H1 (cell line): ENCODE measurements around the gene RIMS3. TPM values are rescaled to one million over a fixed set of nuclear protein-coding genes. Genes with fewer than 3 reads are reported as not detected.
A peak's percentile ranks its signal among the peaks of the same experiment; 100 is the strongest.

Source experiments
- CTCF ChIA-PET: fragments of 300-600 bp; sonication (Branson Sonifier 250); formaldehyde crosslinking; loops from one replicate; lab custom pipeline; 2021; ENCODE audit not compliant: partially characterized antibody; lab: Charles Lee
- POLR2A ChIA-PET: fragments of 300-600 bp; sonication (Branson Sonifier 250); formaldehyde crosslinking; loops from one replicate; lab custom pipeline; 2021; ENCODE audit warnings: inconsistent platforms; ENCODE audit not compliant: partially characterized antibody; lab: Charles Lee
- DNase-seq, 2 experiments: peaks; one replicate each; pipeline versions ENCODE4 v3.0.0 to v3.0.0-alpha.2; 2010 to 2022; ENCODE audit warnings: low spot score in 2 of 2, low read depth in 1 of 2, mixed read lengths in 1 of 2
- FAIRE-seq: peaks from 2 replicates; lab custom pipeline; 2011; peaks lifted over from hg19 to GRCh38; lab: Jason Lieb, UNC
- H2AFZ ChIP-seq: 2 replicates; pipeline ENCODE4 v1.8.1; 2012; ENCODE audit warnings: low read length, inconsistent platforms
- H2AK5ac ChIP-seq: 2 replicates; pipeline ENCODE4 v1.6.1; 2013; ENCODE audit warnings: low read depth, low read length
- H2BK120ac ChIP-seq: replicated peaks from 2 replicates; pipeline ENCODE3; 2013; ENCODE audit warnings: low read depth, low read length, inconsistent platforms
- H2BK12ac ChIP-seq: 2 replicates; pipeline ENCODE4 v1.6.1; 2013; ENCODE audit warnings: low read depth, low read length
- H2BK15ac ChIP-seq: 2 replicates; pipeline ENCODE4 v1.6.1; 2013; ENCODE audit warnings: low read length
- H2BK20ac ChIP-seq: 2 replicates; pipeline ENCODE4 v1.6.1; 2013; ENCODE audit warnings: low read length
- H2BK5ac ChIP-seq: 2 replicates; pipeline ENCODE4 v1.6.1; 2013; ENCODE audit warnings: low read depth, low read length
- H3K14ac ChIP-seq: 2 replicates; pipeline ENCODE4 v1.6.1; 2013; ENCODE audit warnings: inconsistent platforms; ENCODE audit not compliant: insufficient read length
- H3K18ac ChIP-seq: 2 replicates; pipeline ENCODE4 v1.6.1; 2013; ENCODE audit warnings: low read length; ENCODE audit errors: extremely low read depth
- H3K23ac ChIP-seq: 2 replicates; pipeline ENCODE4 v1.6.1; 2013; ENCODE audit warnings: inconsistent platforms; ENCODE audit not compliant: insufficient read length
- H3K23me2 ChIP-seq: 2 replicates; pipeline ENCODE4 v1.6.1; 2013; ENCODE audit warnings: low read depth, low read length
- H3K27ac ChIP-seq: 2 replicates; pipeline ENCODE4 v1.6.1; 2011; ENCODE audit warnings: low read depth, low read length, inconsistent platforms
- H3K27me3 ChIP-seq, 4 experiments: replicated peaks in 1 of 4; 1 replicate in 1 of 4; 2 replicates in 3 of 4; pipeline versions ENCODE4 v1.6.1 to v1.8.1; 2011 to 2013; ENCODE audit warnings: low read length in 3 of 4, mild to moderate bottlenecking in 3 of 4, inconsistent platforms in 2 of 4, mixed read lengths in 2 of 4, moderate library complexity in 1 of 4; ENCODE audit not compliant: control insufficient read depth in 3 of 4, insufficient read depth in 3 of 4; ENCODE audit errors: extremely low read depth in 1 of 4
- H3K36me3 ChIP-seq, 4 experiments: 2 replicates each; pipeline versions ENCODE4 v1.6.1 to v1.8.1; 2011 to 2013; ENCODE audit warnings: mild to moderate bottlenecking in 4 of 4, low read length in 3 of 4, moderate library complexity in 2 of 4, control low read depth in 1 of 4, inconsistent platforms in 1 of 4; ENCODE audit not compliant: insufficient read depth in 4 of 4, control insufficient read depth in 2 of 4
- H3K4ac ChIP-seq: replicated peaks from 2 replicates; pipeline ENCODE3; 2013; ENCODE audit warnings: low read length, low read depth, mixed read lengths, inconsistent platforms; ENCODE audit not compliant: insufficient read length
- H3K4me1 ChIP-seq, 4 experiments: replicated peaks in 1 of 4; 1 replicate in 1 of 4; 2 replicates in 3 of 4; pipeline versions ENCODE4 v1.6.1 to v1.8.1; 2011 to 2013; ENCODE audit warnings: low read length in 3 of 4, inconsistent platforms in 2 of 4, mixed read lengths in 1 of 4; ENCODE audit not compliant: insufficient read depth in 4 of 4, control insufficient read depth in 3 of 4
- H3K4me2 ChIP-seq, 2 experiments: 2 replicates each; pipeline versions ENCODE4 v1.6.1 to v1.8.1; 2011 to 2013; ENCODE audit warnings: low read depth in 2 of 2, low read length in 2 of 2, control low read depth in 1 of 2, inconsistent platforms in 1 of 2, mild to moderate bottlenecking in 1 of 2; ENCODE audit not compliant: insufficient read depth in 1 of 2
- H3K4me3 ChIP-seq, 4 experiments: fragments of 200-600, 300-600 bp in 1 of 4; sonication (generic), shearing (Covaris generic), sonication (Bioruptor Twin) in 1 of 4; 2 replicates each; pipeline versions ENCODE4 v1.5.1 to v1.8.1; 2011 to 2016; ENCODE audit warnings: low read length in 4 of 4, low read depth in 3 of 4, control low read depth in 2 of 4, inconsistent platforms in 2 of 4, mild to moderate bottlenecking in 2 of 4, mixed read lengths in 1 of 4, moderate library complexity in 1 of 4; ENCODE audit not compliant: insufficient read depth in 2 of 4; ENCODE audit errors: extremely low read depth in 1 of 4
- H3K56ac ChIP-seq: replicated peaks from 2 replicates; pipeline ENCODE3; 2013; ENCODE audit warnings: low read depth, mild to moderate bottlenecking, mixed read lengths, low read length, inconsistent platforms; ENCODE audit not compliant: insufficient read length
- H3K79me1 ChIP-seq: 2 replicates; pipeline ENCODE4 v1.6.1; 2013; ENCODE audit warnings: low read depth, low read length, control low read depth
- H3K79me2 ChIP-seq, 2 experiments: 2 replicates each; pipeline versions ENCODE4 v1.6.1 to v1.8.1; 2012 to 2013; ENCODE audit warnings: low read length in 2 of 2, mild to moderate bottlenecking in 2 of 2, inconsistent platforms in 1 of 2; ENCODE audit not compliant: insufficient read depth in 2 of 2, control insufficient read depth in 1 of 2
- H3K9ac ChIP-seq, 4 experiments: replicated peaks in 1 of 4; 1 replicate in 1 of 4; 2 replicates in 3 of 4; pipeline versions ENCODE4 v1.6.1 to v1.8.1; 2011 to 2013; ENCODE audit warnings: low read depth in 3 of 4, low read length in 3 of 4, control low read depth in 2 of 4, mild to moderate bottlenecking in 2 of 4, moderate library complexity in 2 of 4, inconsistent platforms in 1 of 4; ENCODE audit errors: extremely low read depth in 1 of 4
- H3K9me3 ChIP-seq, 2 experiments: 2 replicates each; pipeline versions ENCODE4 v1.6.1 to v1.8.1; 2012 to 2013; ENCODE audit warnings: mild to moderate bottlenecking in 2 of 2, moderate library complexity in 2 of 2, control low read depth in 1 of 2, inconsistent platforms in 1 of 2, low read depth in 1 of 2, low read length in 1 of 2, mixed read lengths in 1 of 2; ENCODE audit not compliant: insufficient read depth in 2 of 2
- H4K20me1 ChIP-seq, 2 experiments: replicated peaks in 1 of 2; 2 replicates each; pipeline versions ENCODE3 to v1.8.1; 2011 to 2013; ENCODE audit warnings: inconsistent platforms in 2 of 2, low read length in 2 of 2, mild to moderate bottlenecking in 1 of 2; ENCODE audit not compliant: insufficient read depth in 2 of 2, control insufficient read depth in 1 of 2
- H4K5ac ChIP-seq: 2 replicates; pipeline ENCODE4 v1.6.1; 2013; ENCODE audit warnings: low read length, low read depth, mixed read lengths, inconsistent platforms; ENCODE audit not compliant: insufficient read length
- H4K8ac ChIP-seq: 2 replicates; pipeline ENCODE4 v1.8.0; 2013; ENCODE audit warnings: mild to moderate bottlenecking, moderate library complexity, low read length, inconsistent platforms; ENCODE audit not compliant: insufficient read depth; ENCODE audit errors: extremely low read depth
- H4K91ac ChIP-seq: replicated peaks from 2 replicates; pipeline ENCODE3; 2013; ENCODE audit warnings: low read length, mixed read lengths, inconsistent platforms; ENCODE audit not compliant: insufficient read length
- CTCF ChIP-seq, 3 experiments: IDR thresholded peaks; 1 replicate in 2 of 3; 2 replicates in 1 of 3; pipeline versions ENCODE4 v1.5.1 to v1.6.1; 2011; ENCODE audit warnings: low read length in 3 of 3, mild to moderate bottlenecking in 3 of 3, inconsistent platforms in 2 of 3, low read depth in 1 of 3, moderate library complexity in 1 of 3; ENCODE audit not compliant: insufficient read depth in 1 of 3; ENCODE audit errors: control extremely low read depth in 1 of 3
- HDAC6 ChIP-seq: IDR thresholded peaks from one replicate; pipeline ENCODE4 v1.7.1; 2012; ENCODE audit warnings: low read depth, mild to moderate bottlenecking, inconsistent platforms, low read length, moderate library complexity
- MAFK ChIP-seq: IDR thresholded peaks from 2 replicates; pipeline ENCODE4 v1.6.1; 2012; ENCODE audit warnings: low read depth, mild to moderate bottlenecking, improper control_type of control experiment, low read length
- NANOG ChIP-seq: IDR thresholded peaks from 2 replicates; pipeline ENCODE4 v1.6.1; 2011; ENCODE audit warnings: low read length, low read depth, mild to moderate bottlenecking, inconsistent platforms; ENCODE audit not compliant: insufficient read depth, poor library complexity, severe bottlenecking
- RFX5 ChIP-seq: IDR thresholded peaks from 2 replicates; pipeline ENCODE4 v1.6.1; 2011; ENCODE audit warnings: low read depth, low read length, improper control_type of control experiment, borderline replicate concordance
- SP4 ChIP-seq: IDR thresholded peaks from 2 replicates; pipeline ENCODE4 v1.6.1; 2012; ENCODE audit warnings: low read length, inconsistent platforms
- USF2 ChIP-seq: IDR thresholded peaks from 2 replicates; pipeline ENCODE4 v1.6.1; 2011; ENCODE audit warnings: low read length, improper control_type of control experiment
- WGBS, 2 experiments: shearing (Covaris generic) in 1 of 2; methylation state at CpG; one replicate each; pipeline versions ENCODE4 v1.1.6 to v1.1.7; 2013 to 2015; ENCODE audit warnings: low lambda C conversion rate in 2 of 2, mixed read lengths in 2 of 2, inconsistent platforms in 1 of 2, low coverage in 1 of 2, missing lambda C conversion rate in 1 of 2; ENCODE audit not compliant: insufficient replicate concordance in 2 of 2, insufficient coverage in 1 of 2, insufficient read length in 1 of 2; ENCODE audit errors: extremely low coverage in 1 of 2, missing lambda C conversion rate in 1 of 2; 5-methylcytosine and 5-hydroxymethylcytosine counted together
- polyA plus RNA-seq, 7 experiments: library from polyadenylated mRNA; depleted of rRNA in 3 of 7; stranded (reverse) in 5 of 7; unstranded in 2 of 7; fragments of >200 nt in 5 of 7; fragments of 200-250 nt in 2 of 7; gene quantifications; 1 replicate in 5 of 7; 2 replicates in 1 of 7; 4 replicates in 1 of 7; pipeline versions ENCODE4 v1.2.1 to v1.2.3, GENCODE V29; 2011 to 2013; ENCODE audit warnings: missing spikeins in 2 of 7, mixed read lengths in 2 of 7
- total RNA-seq: library from RNA; stranded (reverse); fragmentation: NEBNext Ultra II Directional; extraction: Animal tissue kit (Norgen Biotek cat#: 25700); gene quantifications from 2 replicates; pipeline ENCODE4 v1.2.1, GENCODE V29; 2021

Gene RIMS3
- total and polyA plus RNA-seq, 2 of the 8 experiments (the other 6 are each of a cell fraction or from before 2014, with no cell fraction given) = 13.3 to 20.6 TPM

- Histone ChIP-seq H2BK120ac (no peak overlapping the region), H3K27ac (no peak overlapping the region), H4K5ac (no peak overlapping the region), H3K4me2 (peak overlapping the region; percentile 69 to 87), H3K4me3 (peak overlapping the region; percentile 11 to 77 (median 48); a peak in 5 of 8 replicates), H3K79me1 (0 out of 2 replicates have a peak, but pooled peaks cover 2% of the 10 kb centered on the region), H3K18ac (no peak overlapping the region), H3K23me2 (peaks cover 2% of the 10 kb centered on the region), H2BK12ac (no peak overlapping the region), H2BK5ac (no peak overlapping the region), H2BK20ac (no peak overlapping the region), H2AK5ac (no peak overlapping the region), H3K27me3 (no peaks in the 10 kb centered on the region), H3K23ac (no peak overlapping the region), H3K4me1 (peaks cover 0 to 7% (median 4%) of the 10 kb centered on the region in 4 experiments; a peak in 3 of 7 replicates), H3K9ac (peak overlapping the region in 2 of 4 experiments; percentile 5 to 49; a peak in 1 of 7 replicates), H3K9me3 (no peaks in the 10 kb centered on the region), H3K36me3 (peaks cover 0 to 8% (median 0%) of the 10 kb centered on the region in 4 experiments; a peak in 3 of 8 replicates), H4K8ac (no peak overlapping the region), H3K14ac (no peak overlapping the region), H2BK15ac (no peak overlapping the region), H3K4ac (no peak overlapping the region), H2AFZ (no peak overlapping the region), H3K56ac (no peak overlapping the region), H4K20me1 (no peaks in the 10 kb centered on the region), H3K79me2 (peaks cover 8 to 82% of the 10 kb centered on the region in 2 experiments; a peak in 3 of 4 replicates), H4K91ac (no peak overlapping the region)
- 66% methylated on average over 3 of the region's 3 CpGs; no CpG with 5 or more reads in 1 of the 2 experiments for WGBS, 2 experiments
- CTCF ChIA-PET = interaction anchor here (1.4 to 2.0 kb wide), 2 partner anchors 11 to 23 kb away, joined by 4 to 5 read pairs; no protein-coding TSS in a partner anchor
- POLR2A ChIA-PET = interaction anchor here (0.8 to 17.0 kb wide), 9 partner anchors 7 to 62 kb away, joined by 3 to 293 read pairs (median 8); partner anchors contain the start of genes NFYC and RIMS3
- DNase-seq (no peak), FAIRE-seq (no peak)
- TF ChIP-seq HDAC6 (no peak), USF2 (no peak), CTCF (IDR thresholded peaks at IDR 0.05; ENCODE audit: control extremely low read depth in 1 of 3, insufficient read depth in 1 of 3, low read depth in 1 of 3, low read length in 3 of 3) (no peak), RFX5 (no peak), MAFK (no peak), NANOG (no peak), SP4 (no peak)
Measured at GRCh38 chr1:40711465-40712404, 46.3 kb upstream of the RIMS3 start.
